Stimulated activated CD8-positive, alpha-beta memory T cell treated with anti-CD3 and anti-CD28 coated beads, Interleukin-15, amount 100 ng/mL, for 48 hours (primary cell): ENCODE data around the gene HEXD.
"Not testable (repeated sequence)": the region's sequence is repeated elsewhere in the genome, so short reads cannot be mapped to it uniquely, and the experiment has no call there.

Experiments used
- DNase-seq, 2 donors: peaks; one replicate each; pipeline ENCODE4 v3.0.0-alpha.2; 2020; ENCODE audit warnings: low read depth in 2 of 2

The HEXD gene

DNA sequence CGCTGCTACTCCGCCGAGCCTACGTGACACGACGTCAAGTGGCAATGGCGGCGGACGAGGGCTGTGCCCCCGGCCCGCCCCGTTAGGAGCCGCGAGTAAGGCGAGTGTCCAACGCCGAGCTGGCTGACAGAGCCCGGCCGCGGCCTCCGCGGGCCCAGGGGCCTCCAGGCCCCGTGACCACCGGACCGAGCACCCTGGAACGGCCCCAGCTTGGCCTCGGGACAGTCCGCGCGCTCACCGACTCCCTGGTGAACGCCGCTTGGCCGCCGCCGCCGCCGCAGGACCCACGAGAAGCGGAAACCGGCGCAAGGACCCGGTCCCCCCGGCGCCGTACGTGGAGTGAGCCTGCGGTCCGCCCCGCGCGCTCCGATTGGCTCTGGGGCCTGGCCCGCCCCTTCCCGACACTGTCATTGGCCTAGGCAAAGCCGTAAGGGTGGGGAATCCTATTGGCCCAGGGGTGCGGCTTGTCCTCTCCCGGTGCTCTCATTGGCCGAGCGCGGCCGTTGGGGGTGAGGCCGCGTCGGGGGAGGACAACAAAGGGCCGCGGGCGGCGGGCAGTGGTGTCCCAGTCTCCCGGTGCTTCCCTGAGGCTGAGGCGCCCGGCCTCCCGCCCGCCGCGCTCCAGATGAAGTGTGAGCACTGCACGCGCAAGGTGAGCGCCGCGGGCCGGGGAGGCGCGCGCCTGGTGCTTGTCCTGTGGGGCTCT lies 40.2 kb downstream of the HEXD start, which contains the start of gene NARF:
NARF (plus strand) TSS at position 563 of the 706 bp plus-strand sequence; CDS start at position 626, 63 bp downstream.
- DNase-seq = peak; percentile 95 to 98

DNA sequence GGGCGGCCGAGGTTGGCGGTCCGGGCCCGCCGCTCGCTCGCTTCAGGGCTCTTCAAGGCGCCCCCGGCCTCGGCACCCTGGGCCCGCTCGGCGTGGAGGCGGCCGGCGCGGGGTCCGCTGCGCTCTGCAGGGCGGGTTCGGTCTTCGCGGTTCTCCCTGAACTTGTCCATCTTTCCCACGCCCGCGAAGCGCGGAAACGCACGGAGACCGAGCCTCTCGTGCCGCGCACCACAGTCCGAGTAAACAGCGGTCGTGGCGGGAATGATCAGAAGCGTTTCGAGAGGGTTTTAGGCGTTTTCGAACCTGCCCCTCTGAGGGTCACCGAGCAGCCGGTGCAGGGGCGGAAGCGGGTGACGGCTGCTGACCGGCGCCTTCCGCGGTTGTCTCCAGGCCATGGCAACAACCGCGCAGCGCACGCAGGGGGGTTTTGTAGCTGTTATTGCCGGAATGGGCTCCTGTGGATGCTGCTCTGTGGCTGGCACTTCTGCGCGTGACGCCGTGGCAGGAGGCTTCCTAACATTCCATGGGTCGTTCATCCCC lies 40.8 kb downstream of the HEXD start:
- DNase-seq = no peak

GRCh38 chr17:82459936-82460335 lies 41.8 kb downstream of the HEXD start:
- DNase-seq = not testable (repeated sequence)

DNA sequence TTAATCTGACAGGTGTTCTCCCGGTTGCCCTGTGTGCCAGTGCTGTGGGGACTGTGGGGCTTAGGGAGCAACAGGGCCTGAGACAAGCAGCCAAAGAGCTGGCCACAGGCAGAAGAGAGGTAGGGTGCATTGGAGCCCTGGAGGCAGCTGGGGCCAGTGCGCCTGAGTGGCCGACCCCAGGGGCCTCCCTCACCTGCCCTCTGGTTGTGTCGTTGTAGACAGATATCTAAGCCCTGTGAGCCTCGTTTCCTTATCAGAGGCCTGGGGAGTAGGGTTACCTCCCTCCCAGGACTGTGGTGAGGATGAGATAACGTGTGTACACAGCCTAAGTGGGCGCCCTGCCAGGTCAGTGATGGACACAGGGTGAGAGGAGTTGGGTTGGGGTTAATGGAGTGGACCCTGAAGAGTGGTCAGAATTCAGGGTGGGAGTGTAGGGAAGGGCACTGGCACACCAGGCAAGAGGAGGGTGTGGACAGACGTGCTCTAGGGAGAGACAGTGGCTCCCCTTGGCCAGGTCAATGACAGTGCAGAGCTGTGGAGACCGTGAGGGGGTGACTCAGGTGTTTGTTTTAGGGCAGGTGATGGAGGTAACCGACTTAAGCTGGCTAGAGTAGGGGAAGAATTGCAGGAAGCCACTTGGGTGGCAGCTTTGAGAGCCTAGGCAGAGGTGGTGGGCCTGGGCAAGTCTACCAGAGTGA lies 43.8 kb downstream of the HEXD start:
- no peak for DNase-seq

GRCh38 chr17:82463391-82463790 lies 45.2 kb downstream of the HEXD start:
- DNase-seq = no peak

GRCh38 chr17:82463925-82464566 lies 45.9 kb downstream of the HEXD start:
- no peak for DNase-seq

DNA sequence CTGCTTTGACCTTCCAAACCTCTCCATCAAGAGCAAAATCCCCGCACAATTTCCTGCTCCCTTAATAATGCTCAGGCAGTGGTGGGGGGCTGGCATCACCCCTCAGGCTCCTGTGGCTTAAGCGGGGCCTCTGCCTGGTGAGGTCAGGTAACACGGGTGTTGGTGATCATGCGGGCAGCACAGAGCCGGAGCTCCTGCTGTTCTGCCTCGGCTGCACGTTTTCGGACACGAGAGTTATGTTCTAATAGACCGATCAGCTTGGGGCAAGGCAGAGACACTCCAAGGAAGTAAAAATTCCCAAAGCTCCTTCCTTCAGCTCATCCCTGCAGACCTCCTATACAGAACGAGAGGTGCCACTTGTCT lies 46.4 kb downstream of the HEXD start:
- no peak for DNase-seq

- no peak for DNase-seq
Observed at GRCh38 chr17:82465023-82465603, 47.0 kb downstream of the HEXD start.

DNA sequence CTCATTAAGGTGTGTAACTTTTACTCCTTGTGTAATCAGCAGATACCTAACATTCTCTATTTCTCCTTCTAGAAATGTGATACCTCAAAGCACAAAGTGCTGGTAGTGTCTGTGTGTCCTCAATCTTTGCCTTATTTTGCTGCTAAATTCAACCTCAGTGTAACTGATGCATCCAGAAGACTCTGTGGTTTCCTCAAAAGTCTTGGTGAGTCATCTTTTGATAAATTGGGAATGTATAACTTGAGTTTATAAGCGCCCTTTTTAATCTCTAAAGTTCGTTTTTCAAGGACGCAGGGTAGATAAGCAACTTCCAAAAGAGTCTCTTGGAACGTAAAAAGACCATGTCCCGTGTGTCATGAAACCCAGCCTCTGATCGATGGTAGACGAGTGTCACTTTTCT lies 50.5 kb downstream of the HEXD start:
- DNase-seq = no peak

DNA sequence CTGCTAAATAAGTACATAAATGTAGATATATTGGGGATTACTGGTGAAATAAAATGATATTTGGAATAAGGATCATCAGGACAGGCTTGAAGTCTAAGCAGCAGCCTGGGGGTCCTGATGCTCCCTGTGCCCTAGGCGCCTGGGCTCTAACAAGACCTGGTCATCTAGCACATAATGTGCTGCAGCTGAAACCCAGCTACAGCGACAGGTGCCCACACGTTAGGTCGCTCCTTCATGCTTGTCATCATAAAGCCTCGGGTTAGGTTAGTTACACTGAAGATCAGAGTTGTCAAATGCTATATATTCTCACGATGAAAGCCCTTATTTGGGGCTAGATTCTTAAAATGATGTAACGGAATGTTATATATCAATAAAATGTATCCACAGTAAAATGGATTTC lies 51.9 kb downstream of the HEXD start:
- no peak for DNase-seq

- no peak for DNase-seq
Observed at GRCh38 chr17:82474223-82475010, 56.3 kb downstream of the HEXD start.

GRCh38 chr17:82475458-82475857 lies 57.3 kb downstream of the HEXD start:
- no peak for DNase-seq

- DNase-seq = no peak
Observed at GRCh38 chr17:82477934-82478333, 59.8 kb downstream of the HEXD start.

DNA sequence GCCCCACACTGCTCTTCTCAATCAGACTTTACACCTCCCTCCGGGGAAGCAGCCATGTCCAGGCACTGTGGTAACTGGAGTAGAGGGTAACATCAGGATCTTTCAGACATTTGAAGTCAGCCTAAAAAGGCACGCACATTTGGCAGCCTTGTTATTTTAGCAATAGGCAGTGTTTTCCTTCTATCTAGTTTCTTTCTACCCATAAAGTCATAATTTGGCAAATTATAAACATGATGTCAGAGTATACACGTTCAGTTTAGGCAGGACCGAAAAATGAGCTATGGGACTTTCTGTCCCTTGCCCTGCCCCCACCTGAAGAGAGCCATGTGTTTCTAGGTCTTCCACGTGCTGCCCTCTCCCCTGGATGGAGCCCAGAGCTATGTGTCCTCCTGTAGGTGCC lies 61.5 kb downstream of the HEXD start:
- no peak for DNase-seq

DNA sequence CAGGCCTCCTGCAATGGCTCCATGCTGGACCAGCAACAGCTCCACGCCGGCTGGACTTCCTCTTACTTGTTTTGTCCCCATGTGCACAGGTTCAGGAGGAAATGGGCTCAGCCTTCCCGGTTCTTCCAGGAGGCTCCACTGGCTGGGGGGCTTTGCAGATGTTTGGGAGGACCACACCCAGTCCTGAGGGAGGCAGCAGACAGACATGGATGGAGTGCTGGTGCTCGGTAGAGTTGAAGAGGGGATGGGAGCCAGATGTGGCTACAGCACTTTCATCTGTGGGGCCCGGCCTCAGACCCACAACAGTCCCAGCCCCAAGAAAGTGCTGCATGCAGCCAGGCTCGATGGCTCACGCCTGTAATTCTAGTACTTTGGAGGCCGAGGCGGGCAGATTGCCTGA lies 62.2 kb downstream of the HEXD start:
- no peak for DNase-seq

- DNase-seq = no peak
Observed at GRCh38 chr17:82483204-82483660, 65.1 kb downstream of the HEXD start.

GRCh38 chr17:82483836-82484235 lies 65.7 kb downstream of the HEXD start:
- no peak for DNase-seq

DNA sequence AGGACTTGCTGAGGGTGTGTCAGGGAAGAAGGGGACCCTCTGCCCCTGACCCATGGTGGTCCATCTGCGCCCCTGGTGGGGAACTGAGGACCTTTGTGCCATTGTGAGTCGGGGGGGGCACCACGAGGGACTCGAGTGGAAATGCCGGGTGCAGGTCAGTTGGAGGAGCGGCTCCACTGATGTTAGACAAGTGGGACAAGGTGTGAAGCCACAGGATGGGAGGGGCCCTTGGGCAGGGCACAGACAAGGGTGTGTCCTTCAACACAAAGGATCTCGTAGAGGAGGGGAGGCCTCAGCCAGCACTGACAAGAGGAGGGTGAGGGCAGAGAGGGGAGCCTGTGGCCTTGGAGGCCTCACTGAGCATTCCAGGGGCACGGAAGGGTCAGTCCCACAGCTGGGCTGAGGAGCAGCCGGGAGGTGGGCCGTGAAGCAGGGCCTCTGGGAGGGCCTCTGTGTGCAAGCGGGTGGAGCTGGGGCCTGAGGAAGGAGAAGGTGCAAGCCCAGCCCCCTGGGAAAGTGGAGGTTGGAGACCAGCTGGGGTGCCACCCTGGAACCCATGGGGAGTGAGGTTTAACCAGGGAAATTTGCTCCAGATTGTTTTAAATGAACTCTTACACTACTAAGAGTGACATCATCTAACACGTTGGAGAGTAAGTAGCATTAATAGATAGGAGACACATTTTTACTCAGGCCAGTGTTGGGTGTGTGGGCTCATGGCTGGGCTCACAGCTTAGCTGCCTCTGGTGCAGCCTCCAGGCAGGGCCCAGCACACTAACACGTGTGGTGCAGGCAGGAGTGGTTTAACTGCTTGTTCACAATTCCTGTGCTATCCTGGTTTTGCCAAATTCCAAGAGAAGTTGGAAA lies 68.3 kb downstream of the HEXD start:
- DNase-seq = no peak

GRCh38 chr17:82487910-82488309 lies 69.8 kb downstream of the HEXD start:
- no peak for DNase-seq

DNA sequence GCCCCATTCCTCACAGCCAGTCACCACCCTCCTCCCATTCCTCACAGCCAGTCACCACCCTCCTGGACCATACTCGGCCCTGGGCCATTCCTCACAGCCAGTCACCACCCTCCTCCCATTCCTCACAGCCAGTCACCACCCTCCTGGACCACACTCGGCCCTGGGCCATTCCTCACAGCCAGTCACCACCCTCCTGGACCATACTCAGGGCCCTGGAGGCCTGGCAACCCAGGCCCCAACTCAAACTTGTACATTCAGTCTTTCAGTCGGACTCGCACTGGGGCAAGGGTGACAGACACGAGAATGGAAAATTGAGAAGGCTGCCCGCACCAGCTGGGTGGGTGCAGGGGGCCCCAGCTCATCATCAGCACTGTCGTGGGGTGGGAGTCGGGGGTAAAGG lies 71.0 kb downstream of the HEXD start:
- no peak for DNase-seq
